Endothelial cell of umbilical vein (primary cell): ENCODE measurements around the gene NIN.

Experiments used
- EZH2 ChIP-seq: IDR thresholded peaks from 2 replicates; pipeline ENCODE4 v1.6.1; 2012; ENCODE audit warnings: borderline replicate concordance, low read depth, mild to moderate bottlenecking, moderate library complexity, low read length, inconsistent platforms; ENCODE audit not compliant: severe bottlenecking
- FOS ChIP-seq: IDR thresholded peaks from 2 replicates; pipeline ENCODE4 v1.6.1; 2011; ENCODE audit warnings: mild to moderate bottlenecking, low read length, moderate library complexity, borderline replicate concordance; ENCODE audit not compliant: insufficient read depth
- GATA2 ChIP-seq: IDR thresholded peaks from 2 replicates; pipeline ENCODE4 v1.7.0; 2011; ENCODE audit warnings: low read depth, mild to moderate bottlenecking, moderate library complexity, mixed read lengths, low read length; ENCODE audit not compliant: insufficient read length, insufficient read depth
- JUN ChIP-seq: IDR thresholded peaks from 2 replicates; pipeline ENCODE4 v1.6.1; 2011; ENCODE audit warnings: borderline replicate concordance, low read depth; ENCODE audit not compliant: insufficient read length, insufficient read depth
- MYC ChIP-seq: IDR thresholded peaks from one replicate; pipeline ENCODE4 v1.6.1; 2011; ENCODE audit warnings: mild to moderate bottlenecking, low read depth, low read length
- POLR2A ChIP-seq: IDR thresholded peaks from 2 replicates; pipeline ENCODE4 v1.6.1; 2012; ENCODE audit warnings: low read depth, mild to moderate bottlenecking, control low read depth, low read length
- POLR2AphosphoS5 ChIP-seq: IDR thresholded peaks from 2 replicates; pipeline ENCODE4 v1.6.1; 2012; ENCODE audit warnings: low read depth, mild to moderate bottlenecking, control low read depth, low read length, moderate library complexity; ENCODE audit not compliant: insufficient read depth
- TF ChIP-seq, protein P1 (sequence below), 2 donors: IDR thresholded peaks; 1 replicate in 1 of 2; 2 replicates in 1 of 2; pipeline ENCODE4 v1.5.1; 2011; ENCODE audit warnings: low read length in 2 of 2, mild to moderate bottlenecking in 2 of 2, moderate library complexity in 2 of 2, control low read depth in 1 of 2, inconsistent platforms in 1 of 2, low read depth in 1 of 2; ENCODE audit not compliant: insufficient read depth in 1 of 2; ENCODE audit errors: extremely low read depth in 1 of 2
- TF ChIP-seq, protein P2 (sequence below): IDR thresholded peaks from 2 replicates; pipeline ENCODE4 v1.6.1; 2011; ENCODE audit not compliant: insufficient read depth, insufficient read length

DNA sequence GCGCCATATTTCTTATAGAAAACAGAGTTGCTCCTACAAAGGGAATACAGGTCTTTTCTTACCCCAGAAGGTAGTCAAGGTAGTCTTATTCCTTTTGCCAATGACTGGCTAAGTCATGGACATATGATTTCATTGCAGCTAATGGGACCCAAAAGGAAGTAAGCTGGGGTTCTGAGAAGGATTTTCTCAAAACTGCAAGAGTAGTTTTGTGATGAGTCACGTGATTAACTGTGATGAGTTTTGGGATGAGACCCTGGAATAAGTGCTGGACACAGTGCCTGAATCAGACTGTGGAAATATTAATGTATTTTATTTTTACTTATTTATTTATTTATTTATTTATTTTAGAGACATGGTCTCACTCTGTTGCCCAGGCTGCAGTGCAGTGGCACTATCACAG, 13.4 kb upstream of the NIN start:
- TF ChIP-seq, protein P1, sequence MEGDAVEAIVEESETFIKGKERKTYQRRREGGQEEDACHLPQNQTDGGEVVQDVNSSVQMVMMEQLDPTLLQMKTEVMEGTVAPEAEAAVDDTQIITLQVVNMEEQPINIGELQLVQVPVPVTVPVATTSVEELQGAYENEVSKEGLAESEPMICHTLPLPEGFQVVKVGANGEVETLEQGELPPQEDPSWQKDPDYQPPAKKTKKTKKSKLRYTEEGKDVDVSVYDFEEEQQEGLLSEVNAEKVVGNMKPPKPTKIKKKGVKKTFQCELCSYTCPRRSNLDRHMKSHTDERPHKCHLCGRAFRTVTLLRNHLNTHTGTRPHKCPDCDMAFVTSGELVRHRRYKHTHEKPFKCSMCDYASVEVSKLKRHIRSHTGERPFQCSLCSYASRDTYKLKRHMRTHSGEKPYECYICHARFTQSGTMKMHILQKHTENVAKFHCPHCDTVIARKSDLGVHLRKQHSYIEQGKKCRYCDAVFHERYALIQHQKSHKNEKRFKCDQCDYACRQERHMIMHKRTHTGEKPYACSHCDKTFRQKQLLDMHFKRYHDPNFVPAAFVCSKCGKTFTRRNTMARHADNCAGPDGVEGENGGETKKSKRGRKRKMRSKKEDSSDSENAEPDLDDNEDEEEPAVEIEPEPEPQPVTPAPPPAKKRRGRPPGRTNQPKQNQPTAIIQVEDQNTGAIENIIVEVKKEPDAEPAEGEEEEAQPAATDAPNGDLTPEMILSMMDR (IDR thresholded peaks at IDR 0.05; ENCODE audit: extremely low read depth in 1 of 2, insufficient read depth in 1 of 2, low read depth in 1 of 2, low read length in 2 of 2), result no peak
- TF ChIP-seq POLR2A, result no peak
- TF ChIP-seq EZH2, result no peak
- TF ChIP-seq, protein P2, sequence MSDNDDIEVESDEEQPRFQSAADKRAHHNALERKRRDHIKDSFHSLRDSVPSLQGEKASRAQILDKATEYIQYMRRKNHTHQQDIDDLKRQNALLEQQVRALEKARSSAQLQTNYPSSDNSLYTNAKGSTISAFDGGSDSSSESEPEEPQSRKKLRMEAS, result no peak
- TF ChIP-seq POLR2AphosphoS5, result no peak
- no peak for TF ChIP-seq MYC
- no peak for TF ChIP-seq GATA2
- TF ChIP-seq JUN, result no peak
- no peak for TF ChIP-seq FOS
